Esophagus muscularis mucosa (tissue), 3 donors: ENCODE data around the gene OSBPL3.

ENCODE experiments used
- CTCF ChIP-seq, 3 experiments: fragments of 200-600 bp in 2 of 3; fragments of 450-650 bp in 1 of 3; sonication (generic) in 2 of 3; IDR thresholded peaks; one replicate each; pipeline ENCODE4 v1.5.1; 2017 to 2019; ENCODE audit warnings: antibody characterized with exemption in 3 of 3, mild to moderate bottlenecking in 2 of 3, moderate library complexity in 1 of 3
- POLR2AphosphoS5 ChIP-seq, 2 donors: sonication (generic); formaldehyde crosslinking; IDR thresholded peaks; one replicate each; pipeline ENCODE4 v1.6.1; 2017; ENCODE audit warnings: antibody characterized with exemption in 2 of 2

GRCh38 chr7:24979863-24980533, at the start of gene OSBPL3:
- TF ChIP-seq CTCF (IDR thresholded peaks at IDR 0.05) (peak in 1 of 3 experiments; percentile 13), POLR2AphosphoS5 (IDR thresholded peaks at IDR 0.05) (peak; percentile 79 to 88)
